Endothelial cell of umbilical vein (primary cell): ENCODE measurements around the gene CA5A.
"Not testable (repeated sequence)": the region's sequence is repeated elsewhere in the genome, so short reads cannot be mapped to it uniquely, and the experiment has no call there.

Experiments
- CTCF ChIP-seq, 2 donors: IDR thresholded peaks; 1 replicate in 1 of 2; 2 replicates in 1 of 2; pipeline ENCODE4 v1.5.1; 2011; ENCODE audit warnings: low read length in 2 of 2, mild to moderate bottlenecking in 2 of 2, moderate library complexity in 2 of 2, control low read depth in 1 of 2, inconsistent platforms in 1 of 2, low read depth in 1 of 2; ENCODE audit not compliant: insufficient read depth in 1 of 2; ENCODE audit errors: extremely low read depth in 1 of 2
- POLR2AphosphoS5 ChIP-seq: IDR thresholded peaks from 2 replicates; pipeline ENCODE4 v1.6.1; 2012; ENCODE audit warnings: low read depth, mild to moderate bottlenecking, control low read depth, low read length, moderate library complexity; ENCODE audit not compliant: insufficient read depth

- not testable (repeated sequence) for TF ChIP-seq CTCF (IDR thresholded peaks at IDR 0.05; ENCODE audit: extremely low read depth in 1 of 2, insufficient read depth in 1 of 2, low read depth in 1 of 2, low read length in 2 of 2); POLR2AphosphoS5
Observed at GRCh38 chr16:87869879-87870417, 66.4 kb downstream of the CA5A start.
